Skeletal muscle cell (primary cell): ENCODE results near the gene PHLPP1.

Source experiments
- DNase-seq: peaks from one replicate; pipeline ENCODE4 v3.0.0-alpha.2; 2010; ENCODE audit warnings: low read depth
- H3K4me3 ChIP-seq: 2 replicates; pipeline ENCODE4 v1.5.1; 2011; ENCODE audit warnings: low read depth, mild to moderate bottlenecking, control low read depth, low read length, moderate library complexity

Gene PHLPP1

GRCh38 chr18:62716619-62717168 lies 1.4 kb downstream of the PHLPP1 start:
- DNase-seq = no peak
- H3K4me3 ChIP-seq = peak overlapping the region; percentile 63

DNA sequence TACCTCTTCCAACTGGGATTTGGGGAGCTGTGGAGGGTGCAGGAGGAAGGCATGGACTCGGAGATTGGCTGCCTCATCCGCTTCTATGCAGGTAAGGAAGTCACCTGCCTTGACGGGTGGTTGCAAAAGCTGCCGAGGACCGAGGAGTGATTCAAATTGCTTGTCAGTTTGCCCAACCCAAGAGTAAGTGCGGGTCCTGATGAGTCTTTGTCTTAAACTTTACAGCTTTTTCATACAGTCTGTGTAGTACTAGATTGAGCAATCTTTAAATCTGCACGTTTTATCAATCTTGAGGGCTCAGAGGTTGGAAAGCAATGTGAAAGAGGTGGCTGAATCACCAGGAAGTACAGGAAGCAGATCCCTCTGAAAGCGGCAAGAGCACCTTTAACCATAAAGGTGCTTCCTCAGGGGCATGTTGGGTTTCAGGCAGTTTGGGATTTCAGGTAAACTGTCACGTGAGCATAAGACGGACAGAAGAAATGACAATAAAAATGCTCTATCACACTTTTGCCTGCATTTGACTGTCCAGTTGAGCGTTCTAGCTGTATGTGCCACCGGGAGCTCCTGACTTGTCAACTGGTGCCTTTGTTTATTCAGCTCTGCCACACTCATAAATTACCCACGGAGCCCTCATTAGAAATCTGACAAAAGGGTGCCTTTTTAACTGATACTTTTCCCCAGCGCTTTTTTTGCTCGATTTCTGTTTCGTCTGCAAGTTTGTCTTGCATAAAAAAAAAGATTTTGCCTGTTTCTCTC lies 2.0 kb downstream of the PHLPP1 start:
- peak; percentile 36 for DNase-seq
- peak overlapping the region; percentile 63 for H3K4me3 ChIP-seq

DNA sequence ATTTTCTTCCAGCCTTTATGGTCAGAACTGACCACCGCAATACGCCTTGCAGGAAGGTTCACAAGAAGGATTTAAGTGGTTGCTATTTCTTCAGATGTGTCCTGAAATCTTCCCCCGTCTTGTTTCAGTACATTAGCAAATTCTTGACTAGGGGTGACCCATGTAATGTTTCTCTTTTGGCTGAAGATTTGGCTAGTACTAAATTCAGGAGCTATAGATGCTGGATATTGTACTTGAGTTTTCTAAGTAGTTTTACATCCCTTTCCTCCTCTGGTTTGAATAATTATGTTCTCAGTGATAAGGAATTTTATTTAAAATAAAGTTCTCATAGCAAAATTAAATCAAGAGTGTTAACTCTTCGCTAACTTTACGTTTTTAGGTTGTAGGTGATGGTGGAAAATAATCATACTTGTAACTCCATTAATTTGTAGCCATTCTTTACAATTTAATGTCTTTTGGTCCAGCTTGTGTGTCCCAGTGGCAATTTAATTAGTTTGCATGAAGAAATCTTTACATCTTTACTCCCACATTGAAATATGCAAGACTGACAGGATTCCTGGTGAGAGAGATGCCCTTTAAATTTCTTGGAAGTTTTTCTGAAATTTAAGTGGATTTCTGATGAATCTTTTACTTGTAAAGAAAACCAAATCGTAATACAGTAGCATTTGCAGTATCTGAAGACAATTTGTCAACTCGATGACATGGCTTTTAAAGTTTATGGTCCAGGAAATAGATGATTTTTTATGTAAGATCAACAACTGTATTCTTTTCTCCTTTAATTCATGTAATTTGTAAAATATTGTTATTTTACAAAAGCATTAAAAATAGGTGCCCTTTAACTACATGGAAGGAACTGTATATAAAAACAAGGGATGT lies 2.8 kb downstream of the PHLPP1 start:
- DNase-seq = peak; percentile 7
- peak overlapping the region; percentile 63 for H3K4me3 ChIP-seq

DNA sequence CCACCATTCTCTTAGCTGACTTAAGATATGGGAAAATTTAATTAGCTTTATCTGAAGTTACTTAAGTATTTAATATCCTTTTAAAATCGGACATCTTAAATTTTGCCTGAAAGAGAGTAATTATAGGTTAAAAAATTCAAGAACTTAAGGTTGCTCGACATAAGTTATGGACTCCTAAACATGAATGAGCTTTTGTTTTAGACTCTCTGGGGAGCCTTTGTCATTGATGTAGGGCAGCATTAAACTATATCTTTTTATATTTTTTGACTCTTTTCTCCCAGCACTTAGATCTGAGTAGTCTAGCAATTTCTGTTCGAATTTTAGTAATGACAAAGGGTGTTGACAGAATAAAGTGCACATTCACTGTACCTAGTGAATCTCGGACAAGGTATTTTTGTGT lies 4.7 kb downstream of the PHLPP1 start:
- no peak for DNase-seq
- H3K4me3 ChIP-seq = no peak overlapping the region

DNA sequence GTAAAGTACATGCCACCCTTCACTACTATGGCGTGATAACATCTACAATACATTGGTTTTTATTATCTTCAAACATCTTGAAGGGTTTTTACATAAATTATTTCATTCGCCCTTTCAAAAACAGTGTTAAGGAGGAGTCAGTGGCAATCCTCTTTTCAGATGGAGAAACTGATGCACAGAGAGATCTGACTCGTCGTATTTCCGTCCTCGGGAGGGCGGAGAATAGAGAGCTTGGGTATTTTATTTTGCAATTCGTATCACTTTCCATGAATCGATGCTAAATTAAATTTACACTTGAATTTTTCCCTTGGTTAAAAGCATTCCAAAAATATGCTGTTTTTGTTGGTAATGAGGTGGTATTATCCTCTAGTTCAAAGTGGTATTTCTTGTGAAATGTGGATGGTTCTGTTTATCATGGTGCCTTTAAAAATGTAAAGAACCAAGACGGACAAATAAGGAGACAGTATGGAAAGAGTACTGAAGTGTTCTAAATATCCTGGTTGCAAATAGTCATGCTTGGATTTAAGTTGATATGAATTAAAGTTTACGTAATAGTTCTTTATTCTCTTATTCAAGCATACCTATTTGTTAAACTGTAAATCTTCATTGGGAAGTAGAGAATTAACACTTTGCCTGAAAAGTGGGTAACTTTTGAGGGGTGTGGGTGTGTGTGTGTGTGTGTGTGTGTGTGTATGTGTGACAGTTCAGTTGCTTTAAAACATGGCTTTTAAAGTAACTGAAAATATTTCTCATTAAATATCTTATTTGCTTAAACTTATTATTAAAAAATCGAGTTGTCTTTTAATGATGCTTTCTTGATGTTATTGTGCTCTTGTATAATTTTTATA lies 5.6 kb downstream of the PHLPP1 start:
- DNase-seq = no peak
- no peak overlapping the region for H3K4me3 ChIP-seq

- DNase-seq = no peak
- H3K4me3 ChIP-seq = no peak overlapping the region
Observed at GRCh38 chr18:62721839-62722795, 6.8 kb downstream of the PHLPP1 start.

GRCh38 chr18:62723666-62724281 lies 8.4 kb downstream of the PHLPP1 start:
- no peak for DNase-seq
- H3K4me3 ChIP-seq = no peak overlapping the region

- no peak overlapping the region for H3K4me3 ChIP-seq
- DNase-seq = no peak
Observed at GRCh38 chr18:62725896-62726295, 10.6 kb downstream of the PHLPP1 start.

GRCh38 chr18:62728254-62728653 lies 12.9 kb downstream of the PHLPP1 start:
- H3K4me3 ChIP-seq = no peak overlapping the region
- DNase-seq = no peak

GRCh38 chr18:62729487-62730386 lies 14.4 kb downstream of the PHLPP1 start:
- no peak overlapping the region for H3K4me3 ChIP-seq
- no peak for DNase-seq

DNA sequence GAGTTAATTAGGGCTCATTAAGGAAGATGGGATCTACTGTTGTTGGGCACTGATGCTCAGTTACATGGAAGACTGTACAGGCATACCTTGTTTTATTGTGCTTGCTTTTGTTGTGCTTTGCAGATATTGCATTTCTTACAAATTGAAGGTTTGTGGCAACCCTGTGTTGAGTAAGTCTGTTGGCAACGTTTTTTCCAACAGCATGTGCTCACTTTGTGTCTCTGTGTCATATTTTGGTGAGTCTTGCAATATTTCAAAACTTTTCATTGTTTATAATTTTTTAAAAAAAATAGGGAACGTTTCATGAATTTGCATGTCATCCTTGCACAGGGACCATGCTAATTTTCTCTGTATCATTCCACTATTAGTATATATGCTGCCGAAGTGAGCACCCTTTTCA lies 15.6 kb downstream of the PHLPP1 start:
- DNase-seq = no peak
- no peak overlapping the region for H3K4me3 ChIP-seq

GRCh38 chr18:62732617-62733016 lies 17.3 kb downstream of the PHLPP1 start:
- H3K4me3 ChIP-seq = no peak overlapping the region
- no peak for DNase-seq

DNA sequence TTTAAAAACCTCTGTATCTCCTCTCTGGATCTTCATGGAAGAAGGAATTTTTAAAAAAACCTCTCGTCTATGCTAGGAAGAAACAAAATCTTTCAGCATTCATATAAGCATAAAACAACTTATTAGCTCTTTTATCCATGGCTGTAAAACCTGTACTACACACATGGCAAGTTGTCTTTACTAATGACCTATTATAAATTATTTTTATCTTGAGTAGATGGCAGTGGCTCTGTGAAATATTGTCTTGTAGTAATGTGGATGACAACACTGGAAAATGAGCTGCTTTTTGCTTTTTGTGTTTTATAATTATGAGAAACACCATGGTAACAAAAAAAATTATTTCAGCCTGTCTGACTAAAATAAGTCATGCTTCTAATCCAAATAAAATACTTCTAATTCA lies 18.9 kb downstream of the PHLPP1 start:
- DNase-seq = no peak
- H3K4me3 ChIP-seq = no peak overlapping the region

- no peak overlapping the region for H3K4me3 ChIP-seq
- no peak for DNase-seq
Observed at GRCh38 chr18:62735387-62735786, 20.0 kb downstream of the PHLPP1 start.

GRCh38 chr18:62736077-62736855 lies 20.9 kb downstream of the PHLPP1 start:
- no peak overlapping the region for H3K4me3 ChIP-seq
- no peak for DNase-seq

- H3K4me3 ChIP-seq = no peak overlapping the region
- no peak for DNase-seq
Observed at GRCh38 chr18:62737241-62737873, 22.0 kb downstream of the PHLPP1 start.
